Activated CD8-positive, alpha-beta T cell treated with anti-CD3 and anti-CD28 coated beads for 36 hours (primary cell): ENCODE measurements around the gene NR1I3. TPM values are rescaled to one million over a fixed set of nuclear protein-coding genes. Genes with fewer than 3 reads are reported as not detected.

Experiments
- ATAC-seq: fragments of 200-7000 bp; cut with Tn5 transposase; one replicate; pipeline ENCODE4 v1.10.0; 2021; ENCODE audit warnings: mild to moderate bottlenecking, moderate library complexity
- CTCF ChIA-PET: fragments of 350-600 bp; sonication (Branson Sonifier 250); formaldehyde crosslinking; loops from one replicate; lab custom pipeline; 2021; ENCODE audit warnings: antibody characterized with exemption; lab: Charles Lee
- POLR2A ChIA-PET: fragments of 350-600 bp; sonication (Branson Sonifier 250); formaldehyde crosslinking; loops from one replicate; lab custom pipeline; 2021; ENCODE audit warnings: antibody characterized with exemption; lab: Charles Lee
- DNase-seq: peaks from one replicate; pipeline ENCODE4 v3.0.0-alpha.2; 2020
- H3K27ac Mint-ChIP-seq: one replicate; pipeline ENCODE4 v1.8.0; 2021; ENCODE audit warnings: mild to moderate bottlenecking, mixed read lengths
- H3K27me3 Mint-ChIP-seq: one replicate; pipeline ENCODE4 v1.8.0; 2021; ENCODE audit warnings: mixed read lengths
- H3K36me3 Mint-ChIP-seq: one replicate; pipeline ENCODE4 v1.8.0; 2021; ENCODE audit warnings: low read depth, mixed read lengths
- H3K4me1 Mint-ChIP-seq: one replicate; pipeline ENCODE4 v1.8.0; 2021; ENCODE audit warnings: low read depth, mixed read lengths
- H3K4me3 Mint-ChIP-seq: one replicate; pipeline ENCODE4 v1.8.0; 2021; ENCODE audit warnings: mild to moderate bottlenecking, moderate library complexity, mixed read lengths
- H3K9me3 Mint-ChIP-seq: one replicate; pipeline ENCODE4 v1.8.0; 2021; ENCODE audit warnings: mixed read lengths
- CTCF ChIP-seq: fragments of 200-600 bp; IDR thresholded peaks from one replicate; pipeline ENCODE4 v1.8.0; 2022; ENCODE audit warnings: antibody characterized with exemption, mild to moderate bottlenecking
- intact Hi-C: fragments of 100-400 bp; cut with micrococcal nuclease; formaldehyde crosslinking; loops from one replicate; pipeline ENCODE4 v1.10.0; 2022
- total RNA-seq, 2 experiments: library from RNA; stranded (reverse); gene quantifications; one replicate each; pipeline ENCODE4 v1.2.3, GENCODE V29; 2021

The NR1I3 gene
- total RNA-seq, 2 experiments from 2014 or later: not detected

- ChIA-PET POLR2A (interaction anchor here (0.6 to 4.0 kb wide), 8 partner anchors 9 to 46 kb away, joined by 3 to 29 read pairs (median 5); partner anchors contain the start of genes B4GALT3, NDUFS2 and NR1I3), CTCF (interaction anchor here (0.6 to 5.2 kb wide), 23 partner anchors 10 to 196 kb away, joined by 3 to 76 read pairs (median 5); partner anchors contain the start of genes APOA2, FCER1G, NDUFS2 and NIT1)
- ATAC-seq (no peak), DNase-seq (no peak)
- Mint-ChIP-seq H3K27me3 (no peaks in the 10 kb centered on the region), H3K36me3 (no peaks in the 10 kb centered on the region), H3K27ac (no peak overlapping the region), H3K4me1 (peaks cover 31% of the 10 kb centered on the region), H3K9me3 (no peaks in the 10 kb centered on the region), H3K4me3 (no peak overlapping the region)
- no peak for TF ChIP-seq CTCF
- intact Hi-C loops: loop anchor here (10.0 kb wide), 1 partner anchor 113 kb away; the partner anchor contains the start of gene MPZ
These were observed 46.0 kb downstream of the NR1I3 start for GRCh38 chr1:161191971-161192370.

- H3K36me3 Mint-ChIP-seq: no peaks in the 10 kb centered on the region
- CTCF ChIA-PET: interaction anchor here (1.0 to 5.2 kb wide), 14 partner anchors 8 to 197 kb away, joined by 3 to 76 read pairs (median 16); partner anchors contain the start of genes APOA2, FCER1G, NDUFS2 and NIT1
- intact Hi-C loops: loop anchor here (10.0 kb wide), 1 partner anchor 114 kb away; the partner anchor contains the start of gene MPZ
- ATAC-seq: no peak
- H3K4me3 Mint-ChIP-seq: no peak overlapping the region
- H3K9me3 Mint-ChIP-seq: no peaks in the 10 kb centered on the region
- no peaks in the 10 kb centered on the region for H3K27me3 Mint-ChIP-seq
- POLR2A ChIA-PET: interaction anchor here (0.9 to 4.0 kb wide), 5 partner anchors 8 to 34 kb away, joined by 4 to 29 read pairs (median 7); partner anchors contain the start of genes B4GALT3 and NDUFS2
- peaks cover 39% of the 10 kb centered on the region for H3K4me1 Mint-ChIP-seq
- TF ChIP-seq CTCF: no peak
- DNase-seq: no peak
- H3K27ac Mint-ChIP-seq: no peak overlapping the region
These were observed 47.0 kb downstream of the NR1I3 start for GRCh38 chr1:161190962-161191521.

DNA sequence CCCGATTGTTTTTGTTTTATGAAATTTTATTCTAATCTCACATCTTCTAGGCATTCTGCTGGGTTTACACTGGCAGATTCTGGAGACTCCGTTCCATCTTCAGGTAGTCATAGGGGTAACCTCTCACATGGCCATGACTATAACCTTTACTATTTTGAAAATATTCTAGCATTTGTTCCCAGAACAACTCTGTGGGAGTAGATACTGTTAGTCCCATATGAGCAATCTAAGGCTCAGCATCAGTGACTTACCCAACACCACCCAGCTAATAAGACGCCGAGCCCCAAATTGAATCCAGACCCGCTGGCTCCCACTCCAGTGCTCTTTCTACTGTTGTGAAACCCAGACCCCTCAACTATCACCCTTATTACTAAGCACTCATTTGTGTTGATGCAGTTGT, 49.0 kb downstream of the NR1I3 start:
- no peak overlapping the region for H3K4me3 Mint-ChIP-seq
- H3K27ac Mint-ChIP-seq: no peak overlapping the region
- no peaks in the 10 kb centered on the region for H3K27me3 Mint-ChIP-seq
- ATAC-seq (no peak), DNase-seq (no peak)
- no peaks in the 10 kb centered on the region for H3K9me3 Mint-ChIP-seq
- intact Hi-C loops: no loop called here
- no peak for TF ChIP-seq CTCF
- H3K4me1 Mint-ChIP-seq: peaks cover 47% of the 10 kb centered on the region
- ChIA-PET CTCF (interaction anchor here (0.9 to 1.2 kb wide), 2 partner anchors 10 to 194 kb away, joined by 3 read pairs; no protein-coding TSS in a partner anchor), POLR2A (no interaction called here)
- H3K36me3 Mint-ChIP-seq: no peaks in the 10 kb centered on the region

GRCh38 chr1:161188381-161188780, 49.6 kb downstream of the NR1I3 start:
- Mint-ChIP-seq H3K4me3 (no peak overlapping the region), H3K4me1 (peaks cover 53% of the 10 kb centered on the region), H3K9me3 (no peaks in the 10 kb centered on the region), H3K36me3 (no peaks in the 10 kb centered on the region), H3K27me3 (no peaks in the 10 kb centered on the region), H3K27ac (peak overlapping the region; percentile 74)
- POLR2A ChIA-PET: no interaction called here
- intact Hi-C loops: no loop called here
- DNase-seq: no peak
- no peak for TF ChIP-seq CTCF
- no peak for ATAC-seq
- CTCF ChIA-PET: interaction anchor here (0.9 to 1.5 kb wide), 2 partner anchors 11 to 37 kb away, joined by 3 to 5 read pairs; partner anchors contain the start of gene TOMM40L

GRCh38 chr1:161187311-161187710, 50.7 kb downstream of the NR1I3 start:
- ChIA-PET POLR2A (interaction anchor here (1.0 to 1.4 kb wide), 2 partner anchors 30 to 38 kb away, joined by 3 to 6 read pairs; partner anchors contain the start of gene TOMM40L), CTCF (interaction anchor here (1.3 to 1.6 kb wide), 3 partner anchors 10 to 104 kb away, joined by 3 to 5 read pairs (median 5); partner anchors contain the start of genes B4GALT3 and TOMM40L)
- no peaks in the 10 kb centered on the region for H3K9me3 Mint-ChIP-seq
- H3K4me1 Mint-ChIP-seq: peaks cover 56% of the 10 kb centered on the region
- H3K4me3 Mint-ChIP-seq: no peak overlapping the region
- ATAC-seq (no peak), DNase-seq (no peak)
- TF ChIP-seq CTCF: no peak
- no peaks in the 10 kb centered on the region for H3K36me3 Mint-ChIP-seq
- intact Hi-C loops: no loop called here
- no peaks in the 10 kb centered on the region for H3K27me3 Mint-ChIP-seq
- H3K27ac Mint-ChIP-seq: peak overlapping the region; percentile 95
